H7 (cell line): ENCODE measurements around the gene ARIH2. TPM values are rescaled to one million over a fixed set of nuclear protein-coding genes. Genes with fewer than 3 reads are reported as not detected.
A peak's percentile ranks its signal among the peaks of the same experiment; 100 is the strongest.

Experiments
- DNase-seq: peaks from one replicate; pipeline ENCODE4 v3.0.0; 2012
- H3K27me3 ChIP-seq: 2 replicates; pipeline ENCODE4 v1.6.0; 2011; ENCODE audit warnings: mild to moderate bottlenecking, low read length; ENCODE audit not compliant: control insufficient read depth, insufficient read depth
- H3K36me3 ChIP-seq: replicated peaks from 2 replicates; pipeline ENCODE4 v1.5.1; 2011; ENCODE audit warnings: low read length; ENCODE audit not compliant: control insufficient read depth, insufficient read depth
- H3K4me3 ChIP-seq: 2 replicates; pipeline ENCODE4 v1.5.1; 2011; ENCODE audit warnings: low read depth, mild to moderate bottlenecking, control low read depth, low read length, moderate library complexity; ENCODE audit not compliant: insufficient read depth
- total RNA-seq: library from RNA; depleted of rRNA; stranded (reverse); fragments of >200 nt; shearing (Covaris generic); gene quantifications from 2 replicates; pipeline ENCODE4 v1.2.3, GENCODE V29; 2014; rRNA removed

The ARIH2 gene
- 120 and 125 TPM in 2 replicates for total RNA-seq

- peak within 1 kb of the TSS; percentile 94 for H3K4me3 ChIP-seq
- H3K36me3 ChIP-seq: peaks cover 3% of the 10 kb centered on the region
- peak; percentile 98 for DNase-seq
- H3K27me3 ChIP-seq: no peaks in the 10 kb centered on the region
Measured at GRCh38 chr3:48918388-48919214, at the start of gene ARIH2. Gene ARIH2 (plus strand): TSS chr3:48918842. CDS start chr3:48927559, 8,717 bp downstream.

GRCh38 chr3:48877671-48878070 is 41.0 kb upstream of the ARIH2 start:
- Histone ChIP-seq H3K4me3 (no peak overlapping the region), H3K36me3 (no peaks in the 10 kb centered on the region), H3K27me3 (no peaks in the 10 kb centered on the region)
- no peak for DNase-seq

GRCh38 chr3:48879307-48879993 is 39.2 kb upstream of the ARIH2 start:
- Histone ChIP-seq H3K4me3 (no peak overlapping the region), H3K27me3 (no peaks in the 10 kb centered on the region), H3K36me3 (no peaks in the 10 kb centered on the region)
- DNase-seq: no peak

GRCh38 chr3:48879994-48880377 is 38.7 kb upstream of the ARIH2 start:
- Histone ChIP-seq H3K36me3 (no peaks in the 10 kb centered on the region), H3K27me3 (no peaks in the 10 kb centered on the region), H3K4me3 (no peak overlapping the region)
- DNase-seq: no peak

GRCh38 chr3:48881006-48881405 is 37.6 kb upstream of the ARIH2 start:
- no peak for DNase-seq
- no peaks in the 10 kb centered on the region for H3K27me3 ChIP-seq
- no peaks in the 10 kb centered on the region for H3K36me3 ChIP-seq
- H3K4me3 ChIP-seq: no peak overlapping the region

GRCh38 chr3:48881652-48882114 is 37.0 kb upstream of the ARIH2 start:
- H3K27me3 ChIP-seq: no peaks in the 10 kb centered on the region
- H3K4me3 ChIP-seq: no peak overlapping the region
- no peaks in the 10 kb centered on the region for H3K36me3 ChIP-seq
- no peak for DNase-seq

- no peak for DNase-seq
- no peaks in the 10 kb centered on the region for H3K27me3 ChIP-seq
- no peaks in the 10 kb centered on the region for H3K36me3 ChIP-seq
- no peak overlapping the region for H3K4me3 ChIP-seq
Measured at GRCh38 chr3:48885753-48886152, 32.9 kb upstream of the ARIH2 start.

GRCh38 chr3:48891606-48892005 is 27.0 kb upstream of the ARIH2 start:
- no peaks in the 10 kb centered on the region for H3K36me3 ChIP-seq
- no peak for DNase-seq
- no peak overlapping the region for H3K4me3 ChIP-seq
- H3K27me3 ChIP-seq: no peaks in the 10 kb centered on the region

GRCh38 chr3:48894516-48894915 is 24.1 kb upstream of the ARIH2 start:
- H3K36me3 ChIP-seq: no peaks in the 10 kb centered on the region
- no peaks in the 10 kb centered on the region for H3K27me3 ChIP-seq
- no peak for DNase-seq
- no peak overlapping the region for H3K4me3 ChIP-seq

GRCh38 chr3:48896936-48897335 is 21.7 kb upstream of the ARIH2 start:
- DNase-seq: no peak
- H3K36me3 ChIP-seq: no peaks in the 10 kb centered on the region
- H3K4me3 ChIP-seq: no peak overlapping the region
- H3K27me3 ChIP-seq: no peaks in the 10 kb centered on the region

GRCh38 chr3:48897460-48898376 is 20.9 kb upstream of the ARIH2 start:
- no peaks in the 10 kb centered on the region for H3K36me3 ChIP-seq
- H3K4me3 ChIP-seq: peak overlapping the region; percentile 86
- no peak for DNase-seq
- H3K27me3 ChIP-seq: no peaks in the 10 kb centered on the region

- Histone ChIP-seq H3K36me3 (no peaks in the 10 kb centered on the region), H3K4me3 (peak within 1 kb of the TSS; percentile 86), H3K27me3 (no peaks in the 10 kb centered on the region)
- peak; percentile 99 for DNase-seq
Measured at GRCh38 chr3:48898383-48899234, 20.0 kb upstream of the ARIH2 start, which contains the start of gene SLC25A20. Gene SLC25A20 (minus strand): TSS chr3:48898882. CDS start chr3:48898794, 88 bp downstream.

GRCh38 chr3:48899273-48899672 is 19.4 kb upstream of the ARIH2 start:
- Histone ChIP-seq H3K27me3 (no peaks in the 10 kb centered on the region), H3K36me3 (no peaks in the 10 kb centered on the region), H3K4me3 (no peak overlapping the region)
- no peak for DNase-seq
